HG02759 (cell line): ENCODE results near the gene CNN1.
"Not testable (repeated sequence)": the region's sequence is repeated elsewhere in the genome, so short reads cannot be mapped to it uniquely, and the experiment has no call there.

Source experiments
- ATAC-seq: cut with Tn5 transposase; IDR thresholded peaks from one replicate; pipeline ENCODE4 v1.9.1; 2021; ENCODE audit warnings: mild to moderate bottlenecking, moderate library complexity; ENCODE audit not compliant: unreplicated experiment

CNN1 gene

DNA sequence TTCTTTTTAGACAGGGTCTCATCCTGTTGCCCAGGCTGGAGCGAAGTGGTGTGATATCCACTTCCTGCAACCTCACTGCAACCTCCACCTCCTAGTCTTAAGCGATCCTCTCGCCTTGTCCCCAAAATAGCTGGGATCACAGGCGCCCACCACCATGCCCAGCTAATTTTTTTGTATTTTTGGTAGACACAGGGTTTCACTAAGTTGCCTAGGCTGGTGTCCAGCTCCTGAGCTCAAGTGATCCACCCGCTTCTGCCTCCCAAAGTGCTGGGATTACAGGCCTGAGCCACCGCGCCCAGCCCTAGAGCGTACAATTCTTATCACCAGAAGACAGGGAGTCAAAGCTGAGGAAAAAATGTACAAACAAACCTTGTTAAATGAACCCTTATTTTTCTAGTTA lies 24.9 kb downstream of the CNN1 start:
- ATAC-seq = no peak

DNA sequence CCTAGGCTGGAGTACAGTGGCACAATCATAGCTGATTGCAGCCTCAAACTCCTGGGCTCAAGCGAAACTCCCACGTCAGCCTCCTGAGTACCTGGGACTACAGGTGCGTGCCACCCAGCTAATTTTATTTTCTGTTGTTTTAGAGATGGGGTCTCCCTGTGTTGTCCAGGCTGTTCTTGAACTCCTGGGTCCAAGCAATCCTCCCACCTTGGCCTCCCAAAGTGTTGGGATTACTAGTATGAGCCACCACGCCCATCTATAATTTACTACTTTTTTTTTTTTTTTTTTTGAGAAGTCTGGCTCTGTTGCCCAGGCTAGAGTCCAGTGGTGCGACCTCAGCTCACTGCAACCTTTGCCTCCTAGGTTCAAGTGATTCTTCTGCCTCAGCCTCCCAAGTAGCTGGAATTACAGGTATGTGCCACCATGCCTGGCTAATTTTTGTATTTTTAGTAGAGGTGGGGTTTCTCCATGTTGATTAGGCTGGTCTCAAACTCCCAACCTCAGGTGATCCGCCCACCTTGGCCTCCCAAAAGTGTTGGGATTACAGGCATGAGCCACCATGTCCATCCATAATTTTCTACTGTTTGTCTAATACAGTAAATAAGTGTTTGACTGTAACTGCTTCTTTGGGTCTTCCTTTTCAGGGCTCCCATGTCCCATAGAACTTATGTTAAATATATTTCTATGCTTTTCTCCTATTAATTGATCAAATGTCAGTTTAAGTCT lies 25.6 kb downstream of the CNN1 start:
- not testable (repeated sequence) for ATAC-seq

DNA sequence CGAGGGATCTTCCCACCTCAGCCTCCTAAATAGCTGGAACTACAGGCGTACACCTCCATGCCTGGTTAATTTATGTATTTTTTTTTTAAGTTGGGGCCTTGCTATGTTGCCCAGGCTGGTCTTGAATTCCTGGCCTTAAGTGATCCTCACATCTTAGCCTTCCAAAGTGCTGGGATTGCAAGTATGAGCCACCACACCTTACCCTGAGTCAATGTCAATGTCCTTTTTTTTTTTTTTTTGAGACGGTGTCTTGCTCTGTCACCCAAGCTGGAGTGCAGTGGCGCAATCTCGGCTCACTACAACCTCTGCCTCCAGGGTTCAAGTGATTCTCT lies 27.0 kb downstream of the CNN1 start:
- ATAC-seq = not testable (repeated sequence)

DNA sequence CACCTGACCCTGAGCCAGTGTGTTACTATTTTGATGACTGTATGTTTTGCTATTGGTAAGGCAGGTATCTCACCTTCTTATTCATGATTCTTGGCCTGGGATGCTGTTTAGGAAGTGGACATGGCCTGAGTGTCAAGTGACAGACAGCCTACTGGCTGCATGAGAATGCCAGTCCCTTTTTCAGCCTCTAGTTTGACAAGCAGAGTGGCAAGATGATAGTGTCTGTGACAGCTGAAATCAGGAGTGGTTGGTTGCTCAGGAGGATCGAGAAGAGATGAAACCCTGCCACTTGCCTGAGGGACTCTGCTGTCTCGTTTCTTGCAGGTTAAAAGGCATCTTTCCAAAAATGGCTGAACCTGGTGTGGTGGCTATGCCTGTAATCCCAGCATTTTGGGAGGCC lies 27.5 kb downstream of the CNN1 start:
- no peak for ATAC-seq

DNA sequence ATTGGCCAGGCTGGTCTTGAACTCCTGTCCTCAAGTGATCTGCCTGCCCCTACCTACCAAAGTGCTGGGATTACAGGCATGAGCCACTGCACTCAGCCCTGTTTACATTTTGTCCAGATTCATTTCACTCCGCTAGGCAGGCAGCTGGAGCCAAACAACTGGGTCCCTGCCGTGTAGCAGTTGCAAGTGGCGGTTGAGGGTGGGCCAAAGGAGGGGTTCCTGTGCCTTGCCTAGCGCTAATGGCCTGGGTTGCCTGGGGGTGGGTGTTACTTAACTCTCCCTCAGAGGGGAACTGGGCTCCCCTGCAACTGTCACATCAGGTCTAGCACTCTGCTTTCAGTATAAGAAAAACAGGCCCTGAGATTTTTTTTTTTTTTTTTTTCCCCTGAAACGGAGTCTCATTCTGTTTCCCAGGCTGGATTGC lies 31.4 kb downstream of the CNN1 start:
- no peak for ATAC-seq

DNA sequence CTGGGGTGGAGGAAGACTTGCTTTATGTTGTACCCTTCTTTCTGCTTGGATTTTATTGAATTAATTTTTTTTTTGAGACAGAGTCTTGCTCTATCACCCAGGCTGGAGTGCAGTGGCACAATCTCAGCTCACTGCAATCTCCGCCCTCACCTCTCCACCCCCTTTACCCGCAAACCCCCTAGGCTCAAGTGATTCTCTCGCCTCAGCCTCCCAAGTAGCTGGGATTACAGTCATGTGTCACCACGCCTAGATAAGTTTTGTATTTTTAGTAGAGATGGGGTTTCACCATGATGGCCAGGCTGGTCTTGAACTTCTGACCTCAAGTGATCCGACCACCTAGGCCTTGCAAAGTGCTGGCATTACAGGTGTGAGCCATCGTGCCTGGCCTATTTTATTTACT lies 34.7 kb downstream of the CNN1 start:
- ATAC-seq = not testable (repeated sequence)

DNA sequence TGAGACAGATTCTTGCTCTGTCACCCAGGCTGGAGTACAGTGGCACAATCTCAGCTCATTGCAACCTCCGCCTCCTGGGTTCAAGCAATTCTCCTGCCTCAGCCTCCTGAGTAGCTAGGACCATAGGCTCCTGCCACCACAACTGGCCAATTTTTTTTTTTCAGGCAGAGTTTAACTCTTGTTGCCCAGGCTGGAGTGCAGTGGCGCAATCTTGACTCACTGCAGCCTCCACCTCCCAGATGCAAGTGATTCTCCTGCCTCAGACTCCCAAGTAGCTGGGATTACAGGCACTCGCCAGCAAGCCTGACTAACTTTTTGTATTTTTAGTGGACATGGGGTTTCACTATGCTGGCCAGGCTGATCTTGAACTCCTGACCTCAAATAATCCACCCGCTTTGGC lies 35.1 kb downstream of the CNN1 start:
- not testable (repeated sequence) for ATAC-seq

DNA sequence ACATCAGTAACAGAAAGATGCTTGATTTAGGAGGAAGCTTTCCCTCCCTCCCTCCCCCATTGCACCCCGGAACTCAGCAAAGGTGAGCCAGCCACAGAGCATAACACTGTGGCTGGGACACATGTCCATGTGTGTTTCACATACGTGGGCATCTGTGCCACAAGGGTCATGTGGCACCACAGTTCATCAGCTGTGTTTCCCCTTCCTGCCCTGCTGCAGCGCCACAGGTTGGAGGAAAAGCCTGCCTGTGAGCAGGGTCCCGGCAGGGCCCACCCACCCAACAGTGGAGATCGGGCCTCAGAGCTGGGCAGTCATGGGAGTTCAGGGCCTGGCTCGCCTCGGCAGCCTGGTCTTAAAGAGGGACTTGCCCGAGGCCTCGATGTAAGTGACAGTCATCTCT lies 36.0 kb downstream of the CNN1 start:
- no peak for ATAC-seq

DNA sequence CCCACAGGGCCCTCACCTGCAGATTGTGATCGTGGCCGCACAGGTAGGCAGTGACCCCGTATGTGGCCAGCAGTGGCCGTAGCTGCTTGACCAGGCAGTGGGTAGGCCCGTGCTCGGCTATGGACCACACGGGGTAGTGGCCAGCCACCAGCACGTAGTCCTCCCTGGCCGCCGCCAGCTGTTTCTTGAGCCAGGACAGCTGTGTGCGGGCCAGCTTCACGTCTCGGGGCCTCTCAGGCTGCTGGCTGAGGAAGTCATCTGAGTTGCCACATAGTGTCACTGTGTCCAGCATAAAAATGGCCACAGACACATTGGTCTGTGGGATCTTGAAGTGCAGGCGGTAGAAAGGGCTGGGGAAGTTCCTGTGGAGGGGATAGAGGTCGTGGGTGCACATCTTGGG lies 37.6 kb downstream of the CNN1 start:
- no peak for ATAC-seq

DNA sequence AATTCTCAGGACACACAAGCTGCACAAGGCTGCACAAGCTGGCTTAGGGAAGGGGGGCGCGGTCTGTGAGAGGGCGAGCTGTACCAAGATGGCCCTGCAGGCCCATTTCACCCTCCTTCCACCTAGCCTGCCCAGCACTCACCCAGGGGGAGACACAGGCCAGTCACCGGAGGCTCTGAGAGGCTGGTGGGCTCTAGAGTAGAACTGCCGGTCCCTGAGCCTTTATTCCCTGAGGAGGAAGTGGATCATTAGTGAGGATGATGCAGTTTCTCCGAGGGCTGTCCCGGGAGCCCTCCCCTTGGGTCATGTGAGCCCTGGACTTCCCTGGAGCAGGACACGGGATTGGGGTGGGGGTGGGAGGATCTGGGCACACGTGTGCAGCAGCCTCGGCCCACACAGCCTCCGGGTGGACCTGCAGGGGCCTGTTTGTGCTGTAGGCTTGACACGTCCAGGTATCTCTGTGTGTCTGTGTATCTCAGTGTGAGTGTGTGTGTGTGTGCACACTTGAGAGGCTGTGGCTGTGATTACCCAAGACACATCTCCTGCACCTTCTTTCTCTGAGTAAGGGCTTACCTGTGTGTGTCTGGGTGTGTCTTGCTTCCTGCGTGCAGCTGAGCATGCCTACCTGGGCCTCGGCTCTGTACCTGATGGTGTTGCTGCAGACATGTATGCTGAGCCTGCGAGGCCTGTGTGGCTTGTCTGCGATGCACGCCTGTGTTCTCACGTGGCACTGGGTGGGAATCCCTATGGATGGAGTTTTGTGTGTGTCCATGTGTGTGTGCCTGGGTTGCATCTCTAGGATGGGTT lies 39.0 kb downstream of the CNN1 start, which contains the start of gene ACP5:
Gene ACP5, minus strand, starts transcription at position 195 of the 807 bp plus-strand sequence. CDS start 328 bp downstream, outside the sequence.
- ATAC-seq = no peak

DNA sequence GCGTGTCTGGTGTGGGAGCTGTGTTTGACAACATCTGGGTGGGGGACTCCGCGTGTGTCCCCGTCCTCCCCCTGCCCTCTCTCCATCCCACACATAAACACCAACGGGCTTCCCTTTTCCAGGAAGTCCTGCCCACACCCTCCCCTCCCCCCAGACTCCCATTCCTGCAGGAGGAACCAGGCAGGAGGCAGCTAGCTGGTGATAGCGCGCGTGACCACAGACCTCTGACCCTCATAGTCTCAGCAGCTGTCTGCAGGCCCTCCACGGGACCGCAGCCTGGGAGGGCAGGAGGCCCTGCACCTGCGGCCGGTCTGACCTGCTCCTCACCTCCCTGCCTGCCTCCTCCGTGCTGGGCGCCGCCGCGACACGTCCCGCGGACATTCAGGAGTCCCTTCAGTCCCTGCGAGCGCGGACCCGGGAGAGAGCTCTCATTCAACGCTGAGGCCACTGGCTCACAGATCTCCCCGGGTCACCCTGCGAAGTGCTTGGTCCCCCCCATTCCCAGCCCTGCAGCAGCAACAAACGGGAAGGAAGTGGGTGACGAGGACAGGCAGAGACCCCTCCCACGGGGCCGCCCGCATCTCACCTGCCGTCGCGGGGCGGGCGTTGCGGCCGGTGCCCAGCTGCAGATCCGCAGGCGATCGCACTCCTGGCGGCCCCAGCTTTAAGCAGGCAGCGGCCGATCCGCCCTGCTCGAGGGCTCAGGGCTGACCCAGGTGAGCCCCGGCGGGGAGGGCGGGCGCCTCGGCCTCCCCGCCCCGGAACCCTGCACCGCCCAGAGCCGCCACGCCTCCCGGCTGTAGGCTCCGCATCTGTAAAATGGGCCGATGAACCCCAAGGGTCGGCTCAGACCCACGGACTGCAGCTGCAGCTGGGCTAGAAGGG lies 39.8 kb downstream of the CNN1 start:
- no peak for ATAC-seq

DNA sequence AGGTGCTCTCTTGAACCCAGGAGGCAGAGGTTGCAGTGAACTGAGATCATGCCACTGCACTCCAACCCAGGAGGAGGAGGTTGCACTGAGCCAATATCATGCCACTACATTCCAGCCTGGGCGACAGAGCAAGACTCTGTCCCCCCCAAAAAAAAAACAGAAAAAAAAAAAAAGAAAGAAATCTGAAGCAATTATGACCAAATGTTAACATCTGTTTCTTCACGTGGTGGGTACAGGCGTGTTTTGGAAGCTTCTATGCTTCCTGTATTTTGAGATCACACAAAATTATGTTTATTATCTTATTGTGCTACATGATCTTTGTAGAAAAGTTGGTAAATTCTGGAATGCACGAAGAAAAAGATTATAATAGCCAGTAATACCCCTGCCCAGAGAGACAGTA lies 41.5 kb downstream of the CNN1 start:
- no peak for ATAC-seq

DNA sequence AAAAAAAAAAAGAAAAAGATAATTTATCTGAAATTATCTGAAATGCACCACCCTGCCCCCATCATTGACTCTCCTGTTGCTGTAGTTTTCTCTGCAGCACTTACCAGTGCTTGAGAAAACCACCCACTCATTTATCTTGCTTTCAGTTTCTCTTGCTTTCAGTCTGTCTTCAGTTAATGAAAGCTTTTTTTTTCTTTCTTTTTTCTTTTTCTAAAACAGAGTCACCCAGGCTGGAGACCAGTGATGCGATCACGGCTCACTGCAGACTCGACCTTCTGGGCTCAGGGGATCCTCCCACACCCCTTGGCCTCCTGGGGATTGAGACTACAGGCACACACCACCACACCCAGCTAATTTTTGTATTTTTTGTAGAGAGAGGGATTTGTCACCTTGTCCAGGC lies 43.1 kb downstream of the CNN1 start:
- ATAC-seq = peak; percentile 84

DNA sequence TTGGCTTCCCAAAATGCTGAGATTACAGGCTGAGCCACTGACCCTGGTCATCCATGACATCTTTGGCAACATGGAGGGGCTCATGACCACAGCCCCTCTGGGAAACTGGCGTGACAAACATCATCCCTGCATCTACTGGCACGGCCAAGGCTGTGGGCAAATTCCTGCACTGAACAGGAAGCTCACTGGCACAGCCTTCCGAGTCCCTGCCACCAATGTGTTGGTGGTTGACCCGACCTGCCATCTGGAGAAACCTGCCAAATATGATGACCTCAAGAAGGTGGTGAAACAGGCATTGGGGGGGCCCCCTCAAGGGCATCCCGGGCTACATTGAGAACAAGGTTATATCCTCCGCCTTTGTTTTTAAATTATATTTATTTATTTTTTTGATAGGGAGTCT lies 47.7 kb downstream of the CNN1 start:
- no peak for ATAC-seq

DNA sequence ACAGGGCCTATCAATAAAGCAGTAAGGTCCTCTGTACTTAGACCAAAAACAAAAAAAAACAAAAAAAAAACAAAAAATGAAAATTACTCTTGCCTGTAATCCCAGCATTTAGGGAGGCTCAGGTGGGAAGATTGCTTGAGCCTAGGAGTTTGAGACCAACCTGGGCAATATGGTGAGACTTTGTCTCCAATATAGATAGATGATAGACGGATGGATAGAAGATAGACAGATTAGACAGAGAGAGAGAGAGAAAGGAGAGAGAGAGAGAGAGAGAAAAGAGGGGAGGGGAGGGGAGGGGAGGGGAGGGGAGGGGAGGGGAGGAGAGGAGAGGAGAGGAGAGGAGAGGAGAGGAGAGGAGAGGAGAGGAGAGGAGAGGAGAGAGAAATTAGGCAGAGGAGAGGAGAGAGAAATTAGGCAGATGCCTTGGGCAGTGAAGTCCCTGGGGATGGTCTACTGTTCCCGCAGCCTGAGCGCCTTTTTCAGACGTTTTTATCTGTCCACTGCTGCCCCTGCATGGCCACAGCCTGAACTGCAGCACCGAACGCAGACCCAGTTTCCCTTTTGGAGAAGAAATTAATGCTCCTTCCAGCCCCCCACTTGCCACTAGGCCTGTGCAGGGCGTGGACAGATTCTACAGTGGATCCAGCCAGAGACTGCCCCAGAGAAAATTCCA lies 48.8 kb downstream of the CNN1 start:
- ATAC-seq = no peak

DNA sequence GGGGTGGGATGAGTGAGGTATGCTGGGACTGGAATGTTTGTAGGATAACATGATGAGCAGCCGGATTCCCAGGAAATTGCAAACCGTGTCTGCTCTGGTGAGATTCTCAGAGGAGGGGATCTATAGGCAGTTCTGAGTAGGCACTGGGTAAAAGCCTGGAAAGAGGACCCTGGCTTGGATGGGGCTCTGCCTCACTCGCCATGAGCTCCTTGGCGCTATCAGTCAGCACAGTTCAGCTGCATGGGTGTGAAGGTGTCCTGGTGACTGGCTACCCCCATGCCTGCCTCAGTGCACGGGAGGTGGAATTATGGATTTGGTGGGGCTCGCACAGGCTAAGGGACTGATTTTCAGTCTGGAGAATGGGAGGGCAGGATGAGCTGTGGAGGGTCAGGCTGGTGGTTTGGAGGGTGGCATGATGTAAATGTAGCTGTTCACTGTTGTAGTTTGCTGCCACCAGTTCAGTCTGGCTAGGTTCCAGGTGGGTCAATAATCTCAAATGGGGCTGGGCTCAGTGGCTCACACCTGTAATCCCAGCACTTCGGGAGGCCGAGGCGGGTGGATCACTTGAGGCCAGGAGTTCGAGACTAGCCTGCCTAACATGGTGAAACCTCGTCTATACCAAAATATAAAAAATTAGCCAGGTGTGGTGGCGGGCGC lies 49.5 kb downstream of the CNN1 start:
- ATAC-seq = no peak

DNA sequence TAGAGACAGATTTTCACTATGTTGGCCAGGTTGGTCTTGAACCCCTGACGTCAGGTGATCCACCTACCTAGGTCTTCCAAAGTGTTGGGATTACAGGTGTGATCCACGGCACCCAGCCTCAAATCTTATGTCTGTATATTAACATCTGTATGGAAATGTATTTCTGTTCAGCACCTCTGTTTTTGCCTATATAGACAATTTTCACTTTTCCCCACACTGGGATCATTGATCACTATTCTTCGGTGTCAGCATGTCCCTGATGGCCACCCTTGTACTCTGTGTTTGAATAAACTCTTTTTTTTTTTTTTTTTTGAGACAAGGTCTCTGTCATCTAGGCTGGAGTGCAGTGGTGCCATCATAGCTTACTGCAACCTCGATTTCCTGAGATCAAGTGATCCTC lies 55.4 kb downstream of the CNN1 start:
- ATAC-seq = no peak

DNA sequence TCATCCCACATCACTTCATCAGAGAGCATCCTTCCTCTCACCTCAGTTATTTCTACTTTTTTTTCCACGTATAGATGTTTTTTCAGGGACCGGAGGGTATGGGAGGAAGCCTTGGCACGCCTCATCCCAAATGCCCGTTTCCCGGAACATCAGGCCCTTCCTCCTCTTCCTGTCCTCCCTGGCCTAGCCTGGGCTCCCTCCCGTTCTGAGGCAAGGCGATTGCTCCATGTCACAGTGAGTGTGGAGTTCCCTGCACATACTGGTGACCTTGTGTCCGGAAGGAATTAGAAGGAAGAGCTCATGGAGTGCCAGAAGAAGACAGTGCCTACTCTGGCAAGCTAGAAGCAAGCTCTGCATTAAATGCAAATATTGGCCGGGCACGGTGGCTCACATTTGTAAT lies 57.5 kb downstream of the CNN1 start:
- ATAC-seq = no peak

DNA sequence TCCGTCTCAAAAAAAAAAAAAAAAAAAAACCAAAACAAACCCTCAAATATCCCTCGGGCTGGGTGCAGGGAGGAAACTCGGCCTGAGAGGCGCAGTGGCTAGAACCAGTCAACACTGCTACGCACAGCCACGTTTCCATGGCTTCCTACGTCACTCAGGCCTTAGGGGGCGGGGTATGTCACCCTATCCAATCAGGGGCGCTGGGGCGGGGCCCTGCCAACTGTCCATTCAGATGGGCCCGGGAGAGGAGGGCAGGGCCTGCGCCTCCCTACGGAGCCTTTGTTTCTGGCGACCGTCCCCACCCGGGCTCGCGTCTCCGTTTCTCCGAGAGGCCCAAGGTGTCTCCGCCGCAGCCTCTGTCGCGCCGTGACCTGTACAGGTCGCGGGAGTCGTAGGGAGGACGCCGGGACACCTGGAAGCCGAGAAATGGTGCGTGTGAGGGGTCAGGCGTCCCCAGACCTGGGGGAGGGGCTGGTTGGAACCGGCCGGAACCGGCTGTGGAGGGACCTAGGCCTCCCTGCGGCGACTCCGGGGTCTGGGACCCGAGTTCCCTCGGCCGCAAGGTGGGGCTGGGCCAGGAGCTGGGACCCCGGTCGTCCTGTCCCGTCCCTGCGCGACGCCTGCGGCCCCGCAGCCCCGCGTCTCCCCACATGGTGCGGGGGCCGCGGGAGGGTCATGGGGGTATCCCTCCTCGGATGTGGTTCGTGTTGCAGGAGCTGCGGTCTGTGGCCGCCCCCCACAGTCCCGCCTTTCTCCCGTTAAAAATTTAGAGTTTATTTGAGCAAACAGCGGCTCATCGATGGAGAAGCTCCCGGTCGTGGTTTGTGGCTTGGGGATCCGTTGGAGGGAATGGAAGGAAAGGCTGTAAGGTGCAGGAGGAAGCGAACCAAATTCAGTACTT lies 58.8 kb downstream of the CNN1 start, which contains the start of gene ZNF627:
Gene ZNF627, plus strand, starts transcription at position 282 of the 901 bp plus-strand sequence. Its CDS starts 145 bp downstream, at position 427.
- peak; percentile 97 for ATAC-seq
